ENCODE measurements around the gene KRTAP1-1.
A peak's percentile ranks its signal among the peaks of the same experiment; 100 is the strongest.
"Not testable (repeated sequence)": the region's sequence is repeated elsewhere in the genome, so short reads cannot be mapped to it uniquely, and the experiment has no call there.

Gene KRTAP1-1

DNA sequence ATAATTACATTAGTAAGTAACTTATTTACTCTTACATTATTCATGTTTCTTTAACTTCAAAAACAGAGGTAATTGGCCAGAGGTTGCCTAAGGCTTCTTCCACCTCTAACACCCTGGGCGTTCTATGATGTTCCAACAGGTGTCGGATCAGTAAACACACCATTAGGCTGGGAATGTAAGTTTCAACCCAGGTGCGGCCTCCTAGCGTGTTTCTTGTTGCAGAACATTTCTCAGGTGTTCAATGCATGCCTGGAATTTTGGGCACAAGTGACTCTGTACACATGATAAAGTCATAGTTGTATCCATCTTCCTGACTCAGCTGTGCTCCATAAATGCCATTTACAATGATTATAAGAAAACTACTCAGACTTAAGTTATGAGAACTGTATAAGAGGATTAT is 12.8 kb upstream of the KRTAP1-1 start:
- peaks cover 3% of the 10 kb centered on the region for H3K27me3 Mint-ChIP-seq (ENCODE audit: low read depth)
- H3K9me3 Mint-ChIP-seq, result peaks cover 4% of the 10 kb centered on the region
- no peak overlapping the region for H3K4me3 Mint-ChIP-seq
- peaks cover 4% of the 10 kb centered on the region for H3K36me3 Mint-ChIP-seq (ENCODE audit: low read depth)
- TF ChIP-seq, protein P1, sequence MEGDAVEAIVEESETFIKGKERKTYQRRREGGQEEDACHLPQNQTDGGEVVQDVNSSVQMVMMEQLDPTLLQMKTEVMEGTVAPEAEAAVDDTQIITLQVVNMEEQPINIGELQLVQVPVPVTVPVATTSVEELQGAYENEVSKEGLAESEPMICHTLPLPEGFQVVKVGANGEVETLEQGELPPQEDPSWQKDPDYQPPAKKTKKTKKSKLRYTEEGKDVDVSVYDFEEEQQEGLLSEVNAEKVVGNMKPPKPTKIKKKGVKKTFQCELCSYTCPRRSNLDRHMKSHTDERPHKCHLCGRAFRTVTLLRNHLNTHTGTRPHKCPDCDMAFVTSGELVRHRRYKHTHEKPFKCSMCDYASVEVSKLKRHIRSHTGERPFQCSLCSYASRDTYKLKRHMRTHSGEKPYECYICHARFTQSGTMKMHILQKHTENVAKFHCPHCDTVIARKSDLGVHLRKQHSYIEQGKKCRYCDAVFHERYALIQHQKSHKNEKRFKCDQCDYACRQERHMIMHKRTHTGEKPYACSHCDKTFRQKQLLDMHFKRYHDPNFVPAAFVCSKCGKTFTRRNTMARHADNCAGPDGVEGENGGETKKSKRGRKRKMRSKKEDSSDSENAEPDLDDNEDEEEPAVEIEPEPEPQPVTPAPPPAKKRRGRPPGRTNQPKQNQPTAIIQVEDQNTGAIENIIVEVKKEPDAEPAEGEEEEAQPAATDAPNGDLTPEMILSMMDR (IDR thresholded peaks at IDR 0.05; ENCODE audit: unreplicated experiment in 3 of 3), result no peak
- peak overlapping the region in 1 of 3 experiments; percentile 65 for H3K27ac Mint-ChIP-seq
- no peaks in the 10 kb centered on the region for H3K4me1 Mint-ChIP-seq

DNA sequence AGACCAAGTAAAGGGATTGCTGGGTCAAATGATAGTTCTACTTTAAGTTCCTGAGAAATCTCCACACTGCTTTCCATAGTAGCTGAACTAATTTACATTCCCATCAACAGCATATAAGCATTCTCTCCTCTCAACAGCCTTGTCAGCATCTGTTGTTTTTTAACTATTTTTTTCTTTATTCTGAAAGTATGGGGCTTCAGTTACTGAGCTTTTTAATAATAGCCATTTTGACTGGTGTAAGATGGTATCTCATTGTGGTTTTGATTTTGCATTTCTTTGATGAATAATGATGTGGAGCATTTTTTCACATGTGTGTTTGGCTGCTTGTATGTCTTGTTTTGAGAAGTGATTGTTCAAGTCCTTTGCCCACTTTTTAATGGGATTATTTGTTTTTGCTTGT is 11.3 kb upstream of the KRTAP1-1 start:
- Mint-ChIP-seq H3K27me3 (ENCODE audit: low read depth) (no peaks in the 10 kb centered on the region), H3K4me3 (no peak overlapping the region), H3K4me1 (no peaks in the 10 kb centered on the region), H3K36me3 (ENCODE audit: low read depth) (peaks cover 4% of the 10 kb centered on the region), H3K27ac (no peak overlapping the region), H3K9me3 (peaks cover 4% of the 10 kb centered on the region)
- TF ChIP-seq, protein P1 (IDR thresholded peaks at IDR 0.05; ENCODE audit: unreplicated experiment in 3 of 3), result no peak

DNA sequence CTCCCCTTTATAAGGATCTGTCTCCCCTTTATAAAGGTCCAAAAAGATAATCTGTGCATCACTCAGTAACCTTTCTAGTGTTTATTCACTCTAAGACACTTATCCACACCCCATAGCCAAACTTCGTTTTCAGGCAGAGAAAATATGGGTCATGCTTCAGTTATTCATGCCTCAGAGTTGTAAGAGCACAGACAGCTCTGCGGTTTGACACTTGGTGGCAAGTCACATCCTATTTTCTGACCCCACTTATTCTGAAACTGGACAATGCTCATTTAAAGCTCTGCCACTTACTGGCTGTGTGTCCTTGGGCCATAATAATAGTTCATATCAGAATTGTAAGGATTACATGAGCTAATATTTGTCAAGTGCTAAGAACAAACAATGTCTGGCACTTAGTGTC is 7.9 kb upstream of the KRTAP1-1 start:
- Mint-ChIP-seq H3K4me1 (no peaks in the 10 kb centered on the region), H3K36me3 (ENCODE audit: low read depth) (peaks cover 4% of the 10 kb centered on the region), H3K4me3 (no peak overlapping the region), H3K27ac (no peak overlapping the region), H3K9me3 (peaks cover 4% of the 10 kb centered on the region), H3K27me3 (ENCODE audit: low read depth) (peaks cover 6% of the 10 kb centered on the region)
- TF ChIP-seq, protein P1 (IDR thresholded peaks at IDR 0.05; ENCODE audit: unreplicated experiment in 3 of 3), result no peak

DNA sequence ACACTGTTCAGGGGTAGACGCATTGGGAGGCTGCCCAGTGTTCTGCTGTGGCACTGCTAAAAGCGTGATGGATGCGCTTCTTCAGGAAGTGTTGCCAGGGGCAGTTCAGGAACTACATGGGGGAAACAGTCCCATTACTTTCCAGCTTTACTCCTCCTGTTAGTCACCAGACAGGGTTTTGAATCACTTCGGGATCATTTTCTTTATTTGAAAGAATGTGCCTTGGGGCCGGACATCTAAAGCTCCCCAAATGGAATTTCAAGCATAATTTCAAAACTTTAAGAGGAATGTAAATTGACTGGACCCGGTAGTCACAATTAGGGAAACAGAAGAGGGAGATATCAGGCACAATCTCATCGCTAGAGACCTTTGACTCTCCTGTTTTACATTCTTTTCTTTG is 7.2 kb upstream of the KRTAP1-1 start:
- Mint-ChIP-seq H3K36me3 (ENCODE audit: low read depth) (peaks cover under 1% of the 10 kb centered on the region), H3K4me1 (no peaks in the 10 kb centered on the region), H3K9me3 (peaks cover 4% of the 10 kb centered on the region), H3K4me3 (no peak overlapping the region), H3K27ac (no peak overlapping the region), H3K27me3 (ENCODE audit: low read depth) (peaks cover 6% of the 10 kb centered on the region)
- TF ChIP-seq, protein P1 (IDR thresholded peaks at IDR 0.05; ENCODE audit: unreplicated experiment in 3 of 3), result no peak

DNA sequence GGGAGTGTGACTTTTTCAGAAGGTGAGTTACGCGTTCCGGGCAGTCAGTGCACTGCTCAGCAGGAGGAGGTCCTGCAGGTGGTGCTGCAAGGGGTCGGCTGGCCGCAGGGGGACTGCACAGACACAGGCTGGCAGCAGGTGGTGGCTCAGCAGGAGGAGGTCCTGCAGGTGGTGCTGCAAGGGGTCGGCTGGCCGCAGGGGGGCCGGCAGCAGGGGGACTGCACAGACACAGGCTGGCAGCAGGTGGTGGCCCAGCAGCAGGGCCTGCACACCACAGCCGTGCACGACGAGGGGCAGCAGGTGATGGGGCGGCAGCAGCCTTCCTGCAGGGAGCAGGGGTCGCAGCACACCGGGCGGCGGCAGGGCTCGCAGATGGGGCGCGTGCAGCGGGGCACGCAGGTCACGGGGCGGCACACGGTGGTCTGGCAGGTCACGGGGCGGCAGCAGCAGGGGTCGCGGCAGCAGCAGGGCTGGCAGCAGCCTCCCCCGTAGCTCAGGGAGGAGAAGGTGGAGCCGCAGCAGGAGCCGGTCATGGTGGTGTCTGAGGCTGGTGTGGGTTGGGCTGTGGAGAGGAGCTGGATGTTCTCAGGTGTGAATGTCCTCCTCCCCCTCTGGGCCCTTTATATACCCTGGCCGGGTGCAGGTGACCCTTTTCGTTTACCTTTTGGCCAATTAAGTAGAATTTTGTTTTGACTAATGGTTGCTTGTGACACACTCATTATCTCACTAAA is 5.7 kb upstream of the KRTAP1-1 start, which contains the start of gene KRTAP2-1:
TSS of gene KRTAP2-1 (minus strand) at position 582 of the 731 bp plus-strand sequence. CDS start at position 533, 49 bp downstream.
- H3K4me1 Mint-ChIP-seq; H3K4me3 Mint-ChIP-seq; H3K36me3 Mint-ChIP-seq (ENCODE audit: low read depth); H3K27ac Mint-ChIP-seq; H3K27me3 Mint-ChIP-seq (ENCODE audit: low read depth): not testable (repeated sequence)
- H3K9me3 Mint-ChIP-seq, result peaks cover 12% of the 10 kb centered on the region

DNA sequence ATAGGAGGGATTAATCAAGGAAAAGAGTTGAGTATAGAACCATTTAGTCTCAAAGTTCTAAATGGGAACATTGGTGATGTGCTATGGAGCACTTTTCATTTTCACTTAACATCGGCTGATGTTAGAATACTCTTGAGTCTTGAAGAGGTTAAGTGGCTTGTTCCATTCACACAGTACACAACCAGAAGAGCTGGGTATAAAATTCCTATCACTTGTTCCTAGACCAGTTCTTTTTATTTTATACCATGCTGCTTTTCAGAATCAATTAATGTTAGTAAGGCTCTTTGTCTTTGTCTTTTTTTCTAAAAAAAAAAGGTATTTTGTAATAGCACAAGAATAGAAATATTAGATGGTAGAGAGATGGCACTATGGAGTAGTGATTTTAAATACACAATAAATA is 1.7 kb upstream of the KRTAP1-1 start:
- Mint-ChIP-seq H3K27ac (no peak overlapping the region), H3K4me1 (no peaks in the 10 kb centered on the region), H3K36me3 (ENCODE audit: low read depth) (no peaks in the 10 kb centered on the region), H3K4me3 (no peak overlapping the region), H3K9me3 (peaks cover 12% of the 10 kb centered on the region), H3K27me3 (ENCODE audit: low read depth) (peaks cover 6% of the 10 kb centered on the region)
- TF ChIP-seq, protein P1 (IDR thresholded peaks at IDR 0.05; ENCODE audit: unreplicated experiment in 3 of 3), result no peak

Data from nephron (organoid).